Measurements from ENCODE around the gene NPTX1.
"Not testable (repeated sequence)": the region's sequence is repeated elsewhere in the genome, so short reads cannot be mapped to it uniquely, and the experiment has no call there.

Gene NPTX1

DNA sequence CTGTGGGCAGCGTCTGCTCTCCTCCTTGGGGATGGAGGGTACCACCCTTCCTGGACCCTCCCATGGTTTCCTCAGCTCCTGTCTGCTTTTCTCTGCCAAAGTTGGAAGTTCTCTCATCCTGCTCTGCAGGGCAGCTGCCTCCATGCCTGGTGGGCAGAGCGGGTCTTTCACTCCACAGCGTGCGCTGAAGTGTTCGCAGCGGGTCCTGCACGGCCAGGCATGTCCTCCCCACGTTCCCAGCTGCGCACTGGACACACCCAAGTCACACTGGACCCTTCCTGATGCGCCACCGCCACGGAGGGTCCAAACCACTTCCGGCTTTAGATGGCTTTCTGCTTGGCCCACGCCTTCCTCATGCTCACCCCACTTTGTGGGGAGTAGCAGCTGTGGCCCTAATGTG lies 33.7 kb upstream of the NPTX1 start:
- Histone ChIP-seq H3K27ac (no peak overlapping the region), H3K9ac (no peak overlapping the region), H3K27me3 (ENCODE audit: control insufficient read depth, insufficient read depth, low read length) (no peaks in the 10 kb centered on the region), H3K79me2 (no peaks in the 10 kb centered on the region), H3K9me3 (ENCODE audit: control insufficient read depth, low read length) (no peaks in the 10 kb centered on the region), H3K36me3 (ENCODE audit: control insufficient read depth, insufficient read depth, low read length) (no peaks in the 10 kb centered on the region), H3K4me3 (ENCODE audit: low read depth, low read length) (no peak overlapping the region), H3K4me2 (ENCODE audit: low read length) (no peak overlapping the region), H2AFZ (no peak overlapping the region), H3K4me1 (no peaks in the 10 kb centered on the region)
- TF ChIP-seq, protein P1, sequence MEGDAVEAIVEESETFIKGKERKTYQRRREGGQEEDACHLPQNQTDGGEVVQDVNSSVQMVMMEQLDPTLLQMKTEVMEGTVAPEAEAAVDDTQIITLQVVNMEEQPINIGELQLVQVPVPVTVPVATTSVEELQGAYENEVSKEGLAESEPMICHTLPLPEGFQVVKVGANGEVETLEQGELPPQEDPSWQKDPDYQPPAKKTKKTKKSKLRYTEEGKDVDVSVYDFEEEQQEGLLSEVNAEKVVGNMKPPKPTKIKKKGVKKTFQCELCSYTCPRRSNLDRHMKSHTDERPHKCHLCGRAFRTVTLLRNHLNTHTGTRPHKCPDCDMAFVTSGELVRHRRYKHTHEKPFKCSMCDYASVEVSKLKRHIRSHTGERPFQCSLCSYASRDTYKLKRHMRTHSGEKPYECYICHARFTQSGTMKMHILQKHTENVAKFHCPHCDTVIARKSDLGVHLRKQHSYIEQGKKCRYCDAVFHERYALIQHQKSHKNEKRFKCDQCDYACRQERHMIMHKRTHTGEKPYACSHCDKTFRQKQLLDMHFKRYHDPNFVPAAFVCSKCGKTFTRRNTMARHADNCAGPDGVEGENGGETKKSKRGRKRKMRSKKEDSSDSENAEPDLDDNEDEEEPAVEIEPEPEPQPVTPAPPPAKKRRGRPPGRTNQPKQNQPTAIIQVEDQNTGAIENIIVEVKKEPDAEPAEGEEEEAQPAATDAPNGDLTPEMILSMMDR (IDR thresholded peaks at IDR 0.05), result no peak

DNA sequence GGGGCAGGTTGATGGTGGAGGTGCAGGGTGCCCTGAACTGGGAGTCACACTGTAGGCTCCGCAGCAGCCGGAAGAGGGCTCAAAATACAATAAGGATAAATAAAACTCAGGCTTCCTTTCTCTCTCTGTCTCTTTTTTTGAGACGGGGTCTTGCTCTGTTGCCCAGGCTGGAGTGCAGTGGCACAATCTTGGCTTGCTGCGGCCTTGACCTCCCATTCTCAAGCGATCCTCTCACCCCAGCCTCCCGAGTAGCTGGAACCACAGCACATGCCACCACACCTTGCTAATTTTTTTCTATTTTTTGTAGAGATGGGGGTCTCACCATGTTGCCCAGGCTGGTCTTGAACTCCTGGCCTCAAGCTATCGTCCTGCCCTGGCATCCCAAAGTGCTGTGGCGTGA lies 32.9 kb upstream of the NPTX1 start:
- H3K27me3 ChIP-seq (ENCODE audit: control insufficient read depth, insufficient read depth, low read length), result no peaks in the 10 kb centered on the region
- no peak overlapping the region for H3K9ac ChIP-seq
- no peak overlapping the region for H3K27ac ChIP-seq
- no peaks in the 10 kb centered on the region for H3K9me3 ChIP-seq (ENCODE audit: control insufficient read depth, low read length)
- TF ChIP-seq, protein P1 (IDR thresholded peaks at IDR 0.05), result no peak
- H3K4me1 ChIP-seq, result no peaks in the 10 kb centered on the region
- no peaks in the 10 kb centered on the region for H3K36me3 ChIP-seq (ENCODE audit: control insufficient read depth, insufficient read depth, low read length)
- no peaks in the 10 kb centered on the region for H3K79me2 ChIP-seq
- H2AFZ ChIP-seq, result no peak overlapping the region
- no peak overlapping the region for H3K4me2 ChIP-seq (ENCODE audit: low read length)
- H3K4me3 ChIP-seq (ENCODE audit: low read depth, low read length), result no peak overlapping the region

DNA sequence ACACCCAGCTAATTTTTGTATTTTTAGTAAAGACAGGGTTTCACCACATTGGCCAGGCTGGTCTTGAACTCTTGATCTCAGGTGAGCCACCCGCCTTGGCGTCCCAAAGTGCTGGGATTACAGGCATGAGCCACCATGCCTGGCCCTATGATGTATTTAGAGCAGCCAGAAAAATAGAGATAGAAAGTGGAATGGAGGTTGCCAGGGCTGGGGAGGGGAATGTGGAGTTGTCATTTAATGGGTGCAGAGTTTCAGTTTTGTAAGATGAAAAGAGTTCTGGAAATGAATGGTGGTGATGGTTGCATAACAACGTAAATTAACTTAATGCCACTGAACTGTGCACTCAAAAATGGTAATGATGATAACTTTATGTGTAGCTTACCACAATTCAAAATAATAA lies 31.6 kb upstream of the NPTX1 start:
- TF ChIP-seq, protein P1 (IDR thresholded peaks at IDR 0.05), result no peak
- Histone ChIP-seq H3K4me1 (no peaks in the 10 kb centered on the region), H3K9me3 (ENCODE audit: control insufficient read depth, low read length) (no peaks in the 10 kb centered on the region), H3K27me3 (ENCODE audit: control insufficient read depth, insufficient read depth, low read length) (no peaks in the 10 kb centered on the region), H3K9ac (no peak overlapping the region), H3K79me2 (no peaks in the 10 kb centered on the region), H3K27ac (no peak overlapping the region), H3K4me2 (ENCODE audit: low read length) (no peak overlapping the region), H2AFZ (no peak overlapping the region), H3K4me3 (ENCODE audit: low read depth, low read length) (no peak overlapping the region), H3K36me3 (ENCODE audit: control insufficient read depth, insufficient read depth, low read length) (no peaks in the 10 kb centered on the region)

DNA sequence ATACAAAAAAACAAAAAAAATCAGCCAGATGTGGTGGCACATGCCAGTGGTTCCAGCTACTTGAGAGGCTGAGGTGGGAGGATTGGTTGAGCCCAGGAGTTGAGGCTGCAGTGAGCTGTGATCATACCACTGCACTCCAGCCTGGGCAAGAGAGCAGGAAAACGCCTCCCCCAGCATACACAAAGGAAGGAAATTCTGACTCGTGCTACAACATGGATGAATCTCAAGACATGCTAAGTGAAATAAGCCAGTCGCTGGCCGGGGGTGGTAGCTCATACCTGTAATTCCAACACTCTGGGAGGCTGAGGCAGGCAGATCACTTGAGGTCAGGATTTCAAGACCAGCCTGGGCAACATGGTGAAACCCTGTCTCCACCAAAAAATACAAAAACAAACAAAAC lies 30.8 kb upstream of the NPTX1 start:
- H3K4me1 ChIP-seq; H3K9ac ChIP-seq; H3K27ac ChIP-seq; H3K36me3 ChIP-seq (ENCODE audit: control insufficient read depth, insufficient read depth, low read length); H3K79me2 ChIP-seq; H3K9me3 ChIP-seq (ENCODE audit: control insufficient read depth, low read length); H3K4me3 ChIP-seq (ENCODE audit: low read depth, low read length); H2AFZ ChIP-seq; H3K4me2 ChIP-seq (ENCODE audit: low read length); H3K27me3 ChIP-seq (ENCODE audit: control insufficient read depth, insufficient read depth, low read length): not testable (repeated sequence)

DNA sequence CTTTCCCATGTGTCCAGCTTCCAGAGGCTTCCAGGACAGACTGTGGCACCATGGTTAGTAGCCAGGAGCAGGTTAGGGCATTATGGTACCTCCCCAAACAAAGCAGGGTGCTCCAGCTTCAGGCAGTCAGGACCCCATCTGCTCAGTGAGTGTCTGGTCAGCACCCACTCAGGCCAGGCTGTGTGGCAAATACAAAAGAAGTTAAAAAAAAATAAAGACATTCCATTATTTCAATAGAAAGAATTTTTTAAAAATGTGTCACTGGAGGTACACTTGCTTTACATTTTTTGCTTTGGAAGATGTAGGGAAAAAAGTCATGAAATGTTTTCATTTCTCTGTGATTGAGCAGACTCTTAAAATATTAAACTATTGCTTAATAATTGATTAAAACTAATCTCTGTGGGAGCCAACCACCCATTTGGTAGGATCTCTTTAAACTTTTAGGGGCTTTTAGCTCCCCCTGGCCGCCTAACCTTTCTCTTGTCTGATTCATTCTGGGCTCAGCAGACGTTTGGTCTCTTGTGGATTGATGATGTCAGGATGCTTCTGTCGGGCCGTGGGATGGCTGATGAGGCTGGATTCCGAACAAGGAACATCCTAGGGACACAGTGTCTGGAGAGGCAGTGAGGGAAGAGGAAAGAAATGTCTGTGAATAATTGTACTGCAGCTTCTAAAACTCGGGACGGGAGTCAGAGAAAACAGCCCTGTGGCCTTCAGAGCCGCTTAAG lies 28.4 kb upstream of the NPTX1 start:
- H3K79me2 ChIP-seq, result no peaks in the 10 kb centered on the region
- H3K9ac ChIP-seq, result no peak overlapping the region
- H3K9me3 ChIP-seq (ENCODE audit: control insufficient read depth, low read length), result no peaks in the 10 kb centered on the region
- no peak overlapping the region for H3K27ac ChIP-seq
- TF ChIP-seq, protein P1 (IDR thresholded peaks at IDR 0.05), result no peak
- H3K27me3 ChIP-seq (ENCODE audit: control insufficient read depth, insufficient read depth, low read length), result no peaks in the 10 kb centered on the region
- H3K4me2 ChIP-seq (ENCODE audit: low read length), result no peak overlapping the region
- H3K4me3 ChIP-seq (ENCODE audit: low read depth, low read length), result no peak overlapping the region
- no peaks in the 10 kb centered on the region for H3K4me1 ChIP-seq
- no peaks in the 10 kb centered on the region for H3K36me3 ChIP-seq (ENCODE audit: control insufficient read depth, insufficient read depth, low read length)
- H2AFZ ChIP-seq, result no peak overlapping the region
